DMS 273 (cell line): ENCODE results near the gene LMO2.
"Not testable (repeated sequence)": the region's sequence is repeated elsewhere in the genome, so short reads cannot be mapped to it uniquely, and the experiment has no call there.

Experiments
- DNase-seq: peaks from one replicate; lab custom pipeline; 2025; ENCODE audit not compliant: unreplicated experiment; lab: John Stamatoyannopoulos, UW

The LMO2 gene

DNA sequence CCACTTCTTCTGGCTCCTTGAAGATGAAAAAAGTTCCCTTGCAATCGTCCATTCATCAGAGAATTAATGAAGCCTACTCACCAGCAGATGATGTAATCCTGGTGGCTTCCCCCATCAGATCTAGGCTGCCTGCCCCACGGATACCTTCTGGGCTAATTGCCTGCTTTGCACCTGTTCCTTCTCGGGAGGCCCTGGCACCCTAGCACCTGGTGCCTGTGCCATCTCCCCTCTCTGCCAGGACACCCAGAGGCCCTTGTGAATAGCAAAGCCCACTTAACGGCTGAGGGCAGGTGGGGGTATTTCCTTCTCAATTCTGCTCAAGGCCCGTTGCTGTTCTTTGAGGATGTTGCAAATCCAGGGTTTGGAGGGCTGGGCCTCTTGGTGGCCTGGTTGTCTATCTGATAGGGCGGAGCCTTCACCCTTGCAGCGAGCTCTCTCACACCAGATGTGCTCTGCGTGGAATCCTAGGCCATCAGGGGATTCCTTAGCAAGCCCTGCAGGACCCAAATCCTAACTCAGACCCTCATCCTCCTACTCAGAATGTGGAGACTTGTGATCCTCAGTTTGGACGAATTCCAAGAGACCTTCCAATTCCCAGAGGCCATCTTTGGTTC, at the start of gene LMO2:
Gene LMO2, minus strand, starts transcription at position 363 of the 614 bp plus-strand sequence. CDS start 22,360 bp downstream, outside the sequence.
- peak; percentile 40 for DNase-seq

GRCh38 chr11:33940538-33940815, 48.6 kb upstream of the LMO2 start:
- DNase-seq = no peak

DNA sequence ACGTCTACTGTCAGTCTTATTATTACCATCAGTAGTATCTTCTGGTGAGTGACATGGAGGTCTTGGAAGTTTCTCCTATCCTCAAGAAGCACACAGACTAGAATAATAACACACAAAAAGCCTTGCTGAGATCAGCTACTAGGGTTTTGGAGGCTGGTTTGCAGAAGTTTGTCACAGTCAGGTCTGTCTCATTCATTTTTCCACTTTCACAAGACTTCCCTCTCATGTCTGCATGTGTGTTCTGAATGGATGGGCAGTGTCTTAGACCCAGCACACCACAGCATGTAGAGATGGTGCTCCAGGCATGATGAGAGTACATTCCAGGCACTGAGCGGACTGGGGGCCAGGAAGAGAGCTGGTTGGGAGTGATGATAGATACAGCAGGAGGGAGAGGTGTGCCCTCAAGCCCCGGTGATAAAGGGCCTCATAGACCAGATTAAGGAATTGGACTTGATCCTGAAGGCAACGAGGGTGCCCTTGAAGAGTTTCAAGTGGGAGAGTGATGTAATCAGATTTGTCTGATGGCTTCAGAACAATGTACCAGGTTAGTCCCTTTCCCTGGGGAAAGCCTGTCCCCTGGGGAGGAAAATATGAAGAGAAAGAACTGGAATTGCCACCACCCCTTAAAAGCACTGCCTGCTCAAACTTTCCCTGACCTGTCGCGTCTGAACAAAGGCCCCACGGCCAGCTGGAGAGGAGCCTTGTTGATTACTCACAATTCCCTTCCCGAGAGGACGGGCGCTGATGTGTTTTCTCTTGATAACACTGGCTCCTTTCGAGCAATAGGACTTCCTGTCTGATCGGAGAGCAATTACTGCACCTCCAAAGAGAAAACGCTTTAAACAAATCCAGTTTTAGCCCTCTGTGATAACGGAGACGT, 45.1 kb upstream of the LMO2 start:
- no peak for DNase-seq

- no peak for DNase-seq
Observed at GRCh38 chr11:33935461-33936456, 43.9 kb upstream of the LMO2 start.

DNA sequence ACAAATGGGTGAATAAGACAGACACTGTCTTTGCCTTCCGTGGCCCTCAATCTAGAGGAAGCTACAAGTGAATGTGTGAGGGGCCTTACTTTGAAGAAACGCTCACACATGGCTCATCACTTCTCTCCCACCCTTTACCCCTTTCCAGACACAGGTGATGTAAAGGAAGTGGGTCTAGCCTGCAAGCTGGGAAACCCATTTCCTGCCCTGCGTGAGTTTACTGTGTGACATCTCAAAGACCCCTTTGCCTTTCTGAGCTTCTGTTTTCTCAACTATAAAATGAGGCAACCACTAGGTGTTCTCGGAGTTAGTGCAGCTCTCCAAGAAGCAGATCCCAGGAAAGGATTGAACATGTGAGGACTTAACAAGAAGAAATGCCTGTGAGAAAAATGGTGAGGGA, 43.1 kb upstream of the LMO2 start:
- DNase-seq = no peak

GRCh38 chr11:33934450-33934849, 42.6 kb upstream of the LMO2 start:
- no peak for DNase-seq

GRCh38 chr11:33933602-33934001, 41.7 kb upstream of the LMO2 start:
- DNase-seq = no peak

DNA sequence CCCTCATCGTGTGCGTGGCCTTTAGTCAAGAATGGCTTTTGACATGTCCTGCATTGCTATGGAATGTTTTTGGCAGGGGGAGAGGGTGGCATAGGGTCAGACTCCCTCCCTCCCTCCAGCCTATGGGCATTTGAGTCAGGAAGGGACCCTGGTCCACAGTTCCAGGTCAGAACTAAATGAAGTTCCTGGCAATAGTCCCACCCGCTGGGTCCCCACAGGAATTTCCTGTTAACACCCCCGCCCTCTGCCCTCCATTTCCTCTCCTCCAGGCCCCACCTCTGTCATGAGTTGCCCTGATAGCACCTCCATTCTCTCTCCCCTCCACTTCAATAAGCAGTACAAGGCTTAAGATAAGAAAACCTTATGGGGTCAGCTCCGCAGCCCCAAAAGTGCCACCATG, 40.8 kb upstream of the LMO2 start:
- no peak for DNase-seq

DNA sequence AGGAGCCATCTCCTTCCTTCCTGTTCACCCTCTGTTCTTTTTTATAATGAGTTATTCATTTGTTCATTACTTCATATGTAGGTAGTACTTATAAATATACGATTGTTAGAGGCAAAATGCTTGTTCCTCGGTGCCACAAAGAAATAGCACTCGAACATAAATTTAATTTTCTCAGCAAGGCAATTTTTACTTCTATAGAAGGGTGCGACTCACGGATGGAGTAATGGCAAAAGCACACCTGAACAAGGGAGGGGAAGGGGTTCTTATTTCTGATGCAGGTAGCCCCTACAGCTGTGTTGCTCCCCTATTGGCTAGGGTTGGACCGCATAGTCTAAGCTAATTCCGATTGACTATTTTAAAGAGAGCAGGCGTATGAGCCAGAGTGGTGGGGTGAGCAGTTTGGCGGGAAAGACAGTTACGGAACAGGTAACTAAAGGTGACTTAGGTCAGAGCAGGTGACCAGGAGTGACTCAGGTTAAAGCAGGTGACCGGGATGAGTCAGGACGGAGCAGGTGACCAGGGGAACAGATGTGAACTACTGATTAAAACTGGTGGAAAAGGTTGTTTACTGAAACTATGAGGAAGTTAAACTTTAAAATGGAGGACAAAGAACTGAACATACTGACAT, 40.0 kb upstream of the LMO2 start:
- not testable (repeated sequence) for DNase-seq

DNA sequence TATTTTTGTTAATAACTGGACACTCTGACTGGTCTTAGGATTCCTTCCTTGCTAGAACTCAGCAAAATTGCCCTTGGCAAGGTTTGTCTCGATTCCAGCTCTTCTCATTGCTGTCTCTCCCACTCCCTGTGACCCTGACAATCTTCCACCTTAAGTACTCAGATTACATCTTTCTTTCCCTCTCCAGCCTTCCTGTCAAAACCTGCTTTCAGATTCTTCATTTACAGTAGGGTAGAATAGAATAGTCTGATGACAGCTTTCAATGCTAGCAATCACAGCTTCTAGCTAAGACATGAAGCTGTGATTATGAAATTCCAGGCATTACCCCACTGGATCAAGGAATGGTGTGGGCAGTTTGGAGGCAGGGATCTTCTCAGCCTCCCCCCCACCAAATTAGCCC, 39.2 kb upstream of the LMO2 start:
- peak; percentile 20 for DNase-seq

DNA sequence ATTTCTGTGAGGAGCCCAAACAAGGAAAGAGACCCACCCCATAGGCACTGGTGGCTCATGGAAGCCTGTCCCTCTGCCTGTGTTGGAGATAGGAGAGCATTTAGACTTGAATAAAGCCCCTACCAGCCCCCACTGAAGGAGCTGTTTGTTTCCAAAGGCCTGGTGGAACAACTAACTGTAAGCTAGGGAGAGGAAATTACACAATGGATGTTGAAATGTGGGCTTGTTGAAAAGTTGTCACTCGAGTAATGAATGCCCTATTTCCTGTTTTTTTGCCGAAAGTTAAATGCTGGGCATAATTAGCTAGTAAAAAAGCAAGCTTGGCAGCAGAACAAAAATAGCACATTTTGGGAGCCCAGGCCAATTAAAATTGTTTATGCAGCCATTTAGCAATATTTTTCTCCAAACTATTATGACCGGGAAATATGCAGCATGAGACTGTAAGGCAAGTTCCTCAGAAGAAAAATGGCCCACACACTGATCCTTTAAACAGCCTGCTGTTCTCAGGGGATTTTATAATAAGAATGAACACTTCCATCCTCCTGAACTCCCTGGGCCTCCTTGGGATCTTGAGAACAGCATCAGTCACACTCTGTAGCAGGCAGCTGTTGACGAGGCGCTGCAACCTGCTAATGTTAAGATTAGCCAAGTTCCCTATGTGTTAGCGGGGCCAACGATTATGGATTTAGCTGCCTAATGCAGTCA, 38.6 kb upstream of the LMO2 start:
- DNase-seq = peak; percentile 35

DNA sequence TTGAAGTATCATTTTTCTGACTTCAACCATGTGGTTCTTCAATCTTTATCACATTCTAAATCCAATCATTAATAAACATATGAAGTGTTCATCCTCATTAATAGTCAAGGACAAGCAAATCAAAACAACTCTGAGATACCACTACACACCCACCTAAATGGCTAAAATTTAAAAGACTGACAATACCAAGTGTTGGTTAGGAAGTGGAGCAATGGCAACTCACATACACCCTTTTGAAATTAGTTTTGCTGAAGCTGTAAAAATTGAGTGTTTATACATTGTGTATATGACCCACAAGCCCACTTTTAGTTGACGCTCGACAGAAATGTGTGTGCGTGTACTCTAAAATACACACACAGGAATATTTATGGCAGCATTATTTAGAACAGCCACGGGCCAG, 36.7 kb upstream of the LMO2 start:
- DNase-seq = no peak

- no peak for DNase-seq
Observed at GRCh38 chr11:33926671-33927552, 35.0 kb upstream of the LMO2 start.

- DNase-seq = no peak
Observed at GRCh38 chr11:33924341-33924740, 32.5 kb upstream of the LMO2 start.

DNA sequence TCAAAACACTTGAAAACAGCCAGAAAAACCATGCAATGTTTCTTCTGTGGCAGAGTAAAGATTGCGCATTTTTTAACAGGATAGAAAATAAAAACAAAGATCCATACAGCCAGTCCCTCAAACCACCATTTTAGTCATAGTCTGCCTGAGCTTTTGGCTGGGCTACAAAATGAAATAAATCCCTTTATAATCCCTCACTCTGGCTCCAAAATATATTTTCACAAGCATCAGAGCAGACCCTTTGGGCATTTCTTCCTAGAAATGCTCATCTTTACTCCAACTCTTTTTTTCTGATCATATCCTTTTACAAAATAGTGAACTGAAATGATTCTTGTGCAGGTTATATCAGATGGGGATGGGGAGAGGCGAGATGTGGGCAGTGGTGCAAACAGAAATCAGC, 31.8 kb upstream of the LMO2 start:
- no peak for DNase-seq

DNA sequence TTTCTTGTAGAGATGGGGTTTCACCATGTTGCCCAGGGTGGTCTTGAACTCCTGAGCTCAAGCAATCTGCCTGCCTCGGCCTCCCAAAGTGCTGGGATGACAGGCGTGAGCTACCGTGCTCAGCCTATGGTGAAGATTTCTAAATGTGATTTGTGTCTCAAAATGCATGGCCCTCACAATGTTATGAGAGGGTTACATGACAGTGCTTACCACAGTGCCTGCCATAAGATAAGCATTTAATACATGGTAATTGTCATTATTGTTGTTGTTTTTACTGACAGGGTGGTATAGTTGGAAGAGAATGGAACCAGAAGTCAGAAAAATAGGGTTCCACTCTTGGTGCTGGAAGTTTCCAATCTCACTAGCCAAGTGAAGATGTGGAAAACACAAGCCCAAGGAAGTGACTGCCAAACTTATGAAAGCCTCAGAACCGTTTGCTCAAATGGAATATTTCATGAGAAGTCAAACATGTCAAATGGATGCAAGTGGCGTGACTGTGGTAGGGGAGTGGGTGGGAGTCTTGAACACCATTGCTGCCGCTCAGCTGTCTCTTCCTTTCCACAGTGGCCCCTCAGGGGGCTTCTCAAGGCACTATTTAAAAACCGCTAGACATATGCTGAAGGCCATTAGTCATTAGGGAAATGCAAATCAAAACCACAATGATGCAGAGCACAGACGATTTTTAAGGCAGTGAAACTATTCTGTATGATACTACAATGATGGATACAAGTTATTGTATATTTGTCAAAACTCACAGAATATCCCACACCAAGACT, 29.1 kb upstream of the LMO2 start:
- peak; percentile 4 for DNase-seq

GRCh38 chr11:33919645-33920044, 27.8 kb upstream of the LMO2 start:
- no peak for DNase-seq

GRCh38 chr11:33917402-33917801, 25.5 kb upstream of the LMO2 start:
- DNase-seq = not testable (repeated sequence)

- DNase-seq = no peak
Observed at GRCh38 chr11:33916736-33917135, 24.9 kb upstream of the LMO2 start.
